Adrenal gland (tissue), 12 donors: ENCODE data around the gene SMG6. TPM values are rescaled to one million over a fixed set of nuclear protein-coding genes. Genes with fewer than 3 reads are reported as not detected.

Experiments used
- DNase-seq, 7 donors: peaks; one replicate each; pipeline ENCODE4 v3.0.0-alpha.2; 2019 to 2020
- H3K27ac ChIP-seq, 5 donors: fragments of 200-600 bp; sonication (generic) in 4 of 5; 1 replicate in 3 of 5; 2 replicates in 2 of 5; pipeline versions ENCODE4 v1.5.1 to v1.8.0; 2016 to 2020; ENCODE audit warnings: mild to moderate bottlenecking in 1 of 5
- H3K27me3 ChIP-seq: fragments of 200-600 bp; 2 replicates; pipeline ENCODE4 v1.8.0; 2021
- H3K36me3 ChIP-seq, 2 donors: fragments of 200-600 bp; replicated peaks in 1 of 2; 1 replicate in 1 of 2; 2 replicates in 1 of 2; pipeline versions ENCODE4 v1.5.1 to v1.8.0; 2018 to 2022
- H3K4me1 ChIP-seq, 2 donors: fragments of 200-600 bp; replicated peaks in 1 of 2; 1 replicate in 1 of 2; 2 replicates in 1 of 2; pipeline versions ENCODE4 v1.5.1 to v1.8.0; 2018 to 2021
- H3K4me3 ChIP-seq, 4 donors: fragments of 200-600 bp; sonication (generic) in 3 of 4; one replicate each; pipeline ENCODE4 v1.5.1; 2016 to 2018
- H3K9me3 ChIP-seq, 3 donors: fragments of 200-600 bp; sonication (generic) in 1 of 3; replicated peaks in 1 of 3; 1 replicate in 2 of 3; 2 replicates in 1 of 3; pipeline versions ENCODE4 v1.5.1 to v1.8.0; 2016 to 2021
- POLR2A ChIP-seq, 2 donors: fragments of 450-650 bp; IDR thresholded peaks; one replicate each; pipeline ENCODE4 v1.6.1; 2017; ENCODE audit warnings: antibody characterized with exemption in 2 of 2, mild to moderate bottlenecking in 2 of 2, moderate library complexity in 1 of 2
- WGBS, 4 donors: extraction: QIAGEN DNeasy Blood & Tissue Kit in 2 of 4; methylation state at CpG; one replicate each; pipeline versions ENCODE4 v1.1.5 to v1.1.7; 2013 to 2017; 5-methylcytosine and 5-hydroxymethylcytosine counted together
- intact Hi-C, 2 donors: fragments of 100-400 bp; cut with DNase I; formaldehyde crosslinking; loops; one replicate each; pipeline versions ENCODE4 v1.14.1 to v1.15.0; 2022 to 2023
- polyA plus RNA-seq, 3 donors: library from polyadenylated mRNA; stranded (reverse); fragments of 200-250 nt in 2 of 3; fragments of 350-450 nt in 1 of 3; fragmentation: Illumina TruSeq in 1 of 3; extraction: RNeasy Lipid Tissue Mini Kit (QIAGEN cat#74804) in 1 of 3; gene quantifications; one replicate each; pipeline ENCODE4 v1.2.3, GENCODE V29; 2013 to 2014
- total RNA-seq, 9 donors: library from RNA; depleted of rRNA in 4 of 9; stranded (reverse); fragments of >200 nt in 4 of 9; fragments of 120-200 nt in 1 of 9; fragmentation: NEBNext Ultra II Directional in 1 of 9; extraction: Animal tissue kit (Norgen Biotek cat#: 25700) in 1 of 9; gene quantifications; one replicate each; pipeline versions ENCODE4 v1.1.0 to v1.2.4, GENCODE V29; 2013 to 2023
- TF ChIP-seq, protein P1 (sequence below), 6 experiments: fragments of 450-650 bp in 4 of 6; fragments of 200-600 bp in 2 of 6; sonication (generic) in 1 of 6; IDR thresholded peaks; 1 replicate in 5 of 6; 2 replicates in 1 of 6; pipeline versions ENCODE4 v1.5.1 to v1.8.0; 2016 to 2021; ENCODE audit warnings: antibody characterized with exemption in 6 of 6, mild to moderate bottlenecking in 2 of 6, moderate library complexity in 1 of 6
- donor health status: healthy with polysubstance abuse.
- donor health status: Bipolar disorder and iron deficiency.
- donor health status: DM: yes; HTN: yes; CAD: no.
- donor health status: DM: no; HTN: no; CAD: no.
- donor health status: DM: no; HTN: no; CAD: no.
- donor health status: DM: yes; HTN: yes; CAD: no.

The SMG6 gene
- total and polyA plus RNA-seq, 12 donors, result 15.9 to 85.1 (median 44.0) TPM

GRCh38 chr17:2283302-2283701 is 20.3 kb downstream of the SMG6 start:
- no peaks in the 10 kb centered on the region for H3K9me3 ChIP-seq
- intact Hi-C loops, result loop anchor here (5.0 to 10.0 kb wide), 3 partner anchors 226 to 379 kb away; partner anchors contain the start of gene HIC1 (in 2 of the 2)
- no peaks in the 10 kb centered on the region for H3K4me1 ChIP-seq
- H3K27me3 ChIP-seq, result no peaks in the 10 kb centered on the region
- no peak overlapping the region for H3K4me3 ChIP-seq
- no peak for TF ChIP-seq POLR2A (IDR thresholded peaks at IDR 0.05)
- TF ChIP-seq, protein P1, sequence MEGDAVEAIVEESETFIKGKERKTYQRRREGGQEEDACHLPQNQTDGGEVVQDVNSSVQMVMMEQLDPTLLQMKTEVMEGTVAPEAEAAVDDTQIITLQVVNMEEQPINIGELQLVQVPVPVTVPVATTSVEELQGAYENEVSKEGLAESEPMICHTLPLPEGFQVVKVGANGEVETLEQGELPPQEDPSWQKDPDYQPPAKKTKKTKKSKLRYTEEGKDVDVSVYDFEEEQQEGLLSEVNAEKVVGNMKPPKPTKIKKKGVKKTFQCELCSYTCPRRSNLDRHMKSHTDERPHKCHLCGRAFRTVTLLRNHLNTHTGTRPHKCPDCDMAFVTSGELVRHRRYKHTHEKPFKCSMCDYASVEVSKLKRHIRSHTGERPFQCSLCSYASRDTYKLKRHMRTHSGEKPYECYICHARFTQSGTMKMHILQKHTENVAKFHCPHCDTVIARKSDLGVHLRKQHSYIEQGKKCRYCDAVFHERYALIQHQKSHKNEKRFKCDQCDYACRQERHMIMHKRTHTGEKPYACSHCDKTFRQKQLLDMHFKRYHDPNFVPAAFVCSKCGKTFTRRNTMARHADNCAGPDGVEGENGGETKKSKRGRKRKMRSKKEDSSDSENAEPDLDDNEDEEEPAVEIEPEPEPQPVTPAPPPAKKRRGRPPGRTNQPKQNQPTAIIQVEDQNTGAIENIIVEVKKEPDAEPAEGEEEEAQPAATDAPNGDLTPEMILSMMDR (IDR thresholded peaks at IDR 0.05), result no peak
- WGBS, 4 donors, result 60 to 100% (median 81%) methylated on average over 1 to 7 of the region's 7 CpGs
- H3K36me3 ChIP-seq, result peaks cover 0 to 60% of the 10 kb centered on the region in 2 donors
- DNase-seq, result peak in 2 of 7 donors; percentile 16 to 66
- no peak overlapping the region for H3K27ac ChIP-seq

DNA sequence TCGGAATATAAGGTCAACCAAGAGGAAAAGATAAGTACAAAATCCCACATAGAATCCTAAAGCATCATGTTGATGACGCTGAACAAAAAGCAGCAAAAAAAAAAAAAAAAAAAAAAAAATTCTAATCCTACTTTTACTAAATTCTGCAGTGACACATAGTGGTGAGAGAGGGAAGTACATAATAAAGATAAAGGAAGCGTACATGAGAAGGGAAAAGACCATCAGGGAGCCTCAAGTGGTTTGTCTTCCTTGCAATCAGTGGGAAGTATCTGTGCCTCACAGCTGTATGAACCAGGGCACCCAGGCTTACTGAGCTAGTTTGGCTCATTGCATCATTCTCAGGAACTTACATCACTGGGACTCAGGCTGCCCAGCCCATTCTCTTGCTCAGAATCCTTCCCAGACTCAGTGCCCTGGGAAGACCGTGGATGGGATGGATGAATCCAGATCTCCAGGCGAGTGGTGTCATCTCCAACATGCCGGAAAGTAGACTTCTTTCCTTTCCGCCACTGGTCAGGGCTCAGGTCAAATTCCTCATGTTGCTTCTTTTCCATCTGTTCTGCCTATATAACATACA is 21.2 kb downstream of the SMG6 start:
- TF ChIP-seq, protein P1 (IDR thresholded peaks at IDR 0.05), result peak; percentile 53 to 86 (median 60)
- TF ChIP-seq POLR2A (IDR thresholded peaks at IDR 0.05), result no peak
- Histone ChIP-seq H3K27me3 (no peaks in the 10 kb centered on the region), H3K4me3 (no peak overlapping the region), H3K4me1 (no peaks in the 10 kb centered on the region), H3K27ac (peak overlapping the region in 2 of 5 donors; percentile 4 to 33), H3K9me3 (no peaks in the 10 kb centered on the region), H3K36me3 (peaks cover 0 to 55% of the 10 kb centered on the region in 2 donors)
- peak in 1 of 7 donors; percentile 30 for DNase-seq
- intact Hi-C loops, result loop anchor here (5.0 to 10.0 kb wide), 3 partner anchors 225 to 378 kb away; partner anchors contain the start of gene HIC1 (in 2 of the 2)
- 47 to 60% (median 57%) methylated on average over 6 to 7 of the region's 7 CpGs for WGBS, 4 donors

DNA sequence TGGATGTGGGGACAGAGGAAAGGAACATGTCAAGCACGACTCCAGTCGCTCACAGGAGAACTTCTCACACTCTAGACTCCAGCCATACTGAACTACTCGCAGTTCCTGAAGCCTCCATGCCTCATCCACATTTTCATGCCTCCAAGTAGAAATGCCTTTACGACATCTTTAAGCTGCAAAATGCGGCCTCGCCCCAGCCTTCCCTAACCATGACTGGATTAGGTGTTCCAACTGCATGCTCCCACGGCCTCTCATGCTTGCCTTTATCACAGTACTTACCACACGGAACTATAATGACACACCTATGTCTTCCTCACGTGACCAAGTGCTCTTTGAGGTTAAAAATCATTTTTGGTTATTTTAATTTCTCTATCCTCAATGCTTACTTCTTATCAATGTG is 23.9 kb downstream of the SMG6 start:
- intact Hi-C loops, result loop anchor here (5.0 to 10.0 kb wide), 3 partner anchors 222 to 375 kb away; partner anchors contain the start of gene HIC1 (in 2 of the 2)
- DNase-seq, result no peak
- Histone ChIP-seq H3K27ac (no peak overlapping the region), H3K27me3 (no peaks in the 10 kb centered on the region), H3K4me3 (no peak overlapping the region), H3K4me1 (no peaks in the 10 kb centered on the region), H3K9me3 (no peaks in the 10 kb centered on the region), H3K36me3 (peaks cover 0 to 54% of the 10 kb centered on the region in 2 donors)
- TF ChIP-seq, protein P1 (IDR thresholded peaks at IDR 0.05), result no peak
- no peak for TF ChIP-seq POLR2A (IDR thresholded peaks at IDR 0.05)
- WGBS, 4 donors, result 91 to 95% (median 94%) methylated on average over 9 of the region's 9 CpGs

DNA sequence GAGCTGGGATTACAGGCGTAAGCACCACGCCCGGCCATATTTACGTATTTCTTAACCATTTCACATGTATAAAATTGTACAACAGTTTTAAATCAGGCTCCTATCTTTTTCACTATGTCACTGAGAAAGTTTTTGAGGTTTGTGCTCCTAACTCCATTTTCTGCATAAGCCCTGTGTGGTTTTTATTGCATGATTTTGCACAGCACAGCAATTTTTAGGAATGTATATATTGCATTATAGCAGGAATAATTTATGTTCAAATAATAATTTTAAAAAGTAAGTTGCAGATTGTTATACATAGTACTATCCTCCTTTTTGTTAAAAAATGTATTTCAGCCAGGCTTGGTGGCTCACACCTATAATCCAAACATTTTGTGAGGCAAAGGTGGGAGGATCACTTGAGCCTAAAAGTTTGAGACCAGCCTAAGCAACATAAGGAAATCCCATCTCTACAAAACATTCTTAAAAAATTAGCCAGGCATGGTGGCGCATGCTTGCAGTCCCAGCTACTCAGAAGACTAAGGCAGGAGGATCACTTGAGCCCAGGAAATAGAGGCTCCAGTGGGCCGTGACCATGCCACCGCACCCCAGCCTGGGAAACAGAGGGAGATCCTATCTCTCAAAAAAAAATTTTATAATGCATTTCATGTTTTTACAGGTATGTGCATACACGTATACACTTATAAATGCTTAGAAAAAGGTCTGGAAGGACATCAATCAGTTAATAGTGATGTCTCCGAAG is 26.0 kb downstream of the SMG6 start:
- TF ChIP-seq, protein P1 (IDR thresholded peaks at IDR 0.05), result no peak
- TF ChIP-seq POLR2A (IDR thresholded peaks at IDR 0.05), result no peak
- Histone ChIP-seq H3K27ac (no peak overlapping the region), H3K4me1 (no peaks in the 10 kb centered on the region), H3K4me3 (no peak overlapping the region), H3K27me3 (no peaks in the 10 kb centered on the region), H3K9me3 (no peaks in the 10 kb centered on the region), H3K36me3 (peaks cover 0 to 46% of the 10 kb centered on the region in 2 donors)
- WGBS, 4 donors, result 94 to 97% (median 97%) methylated on average over 9 of the region's 9 CpGs
- intact Hi-C loops, result no loop called here
- no peak for DNase-seq
